ENCODE data around the gene LRRN2.

LRRN2 gene

GRCh38 chr1:204652497-204652896, 33.0 kb downstream of the LRRN2 start:
- TF ChIP-seq CTCF (conservative IDR thresholded peaks at IDR 0.05; ENCODE audit: low read depth, low read length) = no peak
- Histone ChIP-seq H3K27me3 (ENCODE audit: insufficient read depth, low read depth) (no peaks in the 10 kb centered on the region), H4K20me1 (ENCODE audit: insufficient read depth) (no peaks in the 10 kb centered on the region), H3K4me3 (IDR thresholded peaks at IDR 0.05; ENCODE audit: insufficient read depth, low read depth, low read length) (no peak overlapping the region), H3K36me3 (ENCODE audit: insufficient read depth) (no peaks in the 10 kb centered on the region), H2AFZ (ENCODE audit: low read depth) (no peak overlapping the region), H3K79me2 (ENCODE audit: insufficient read depth, low read depth) (no peaks in the 10 kb centered on the region), H3K4me1 (ENCODE audit: low read depth, poor library complexity, severe bottlenecking) (no peaks in the 10 kb centered on the region), H3K27ac (no peak overlapping the region), H3K9ac (no peak overlapping the region), H3K4me2 (no peak overlapping the region)

GRCh38 chr1:204651843-204652421, 33.6 kb downstream of the LRRN2 start:
- no peaks in the 10 kb centered on the region for H3K4me1 ChIP-seq (ENCODE audit: low read depth, poor library complexity, severe bottlenecking)
- no peaks in the 10 kb centered on the region for H3K79me2 ChIP-seq (ENCODE audit: insufficient read depth, low read depth)
- H3K4me2 ChIP-seq = no peak overlapping the region
- no peak overlapping the region for H2AFZ ChIP-seq (ENCODE audit: low read depth)
- H3K4me3 ChIP-seq (IDR thresholded peaks at IDR 0.05; ENCODE audit: insufficient read depth, low read depth, low read length) = no peak overlapping the region
- no peaks in the 10 kb centered on the region for H3K27me3 ChIP-seq (ENCODE audit: insufficient read depth, low read depth)
- TF ChIP-seq CTCF (conservative IDR thresholded peaks at IDR 0.05; ENCODE audit: low read depth, low read length) = no peak
- no peaks in the 10 kb centered on the region for H3K36me3 ChIP-seq (ENCODE audit: insufficient read depth)
- H3K27ac ChIP-seq = no peak overlapping the region
- H4K20me1 ChIP-seq (ENCODE audit: insufficient read depth) = no peaks in the 10 kb centered on the region
- no peak overlapping the region for H3K9ac ChIP-seq

GRCh38 chr1:204650911-204651570, 34.5 kb downstream of the LRRN2 start:
- H3K9ac ChIP-seq = no peak overlapping the region
- no peaks in the 10 kb centered on the region for H3K79me2 ChIP-seq (ENCODE audit: insufficient read depth, low read depth)
- no peak overlapping the region for H2AFZ ChIP-seq (ENCODE audit: low read depth)
- H3K27me3 ChIP-seq (ENCODE audit: insufficient read depth, low read depth) = no peaks in the 10 kb centered on the region
- no peaks in the 10 kb centered on the region for H3K4me1 ChIP-seq (ENCODE audit: low read depth, poor library complexity, severe bottlenecking)
- no peaks in the 10 kb centered on the region for H3K36me3 ChIP-seq (ENCODE audit: insufficient read depth)
- no peak overlapping the region for H3K4me3 ChIP-seq (IDR thresholded peaks at IDR 0.05; ENCODE audit: insufficient read depth, low read depth, low read length)
- no peak overlapping the region for H3K27ac ChIP-seq
- no peaks in the 10 kb centered on the region for H4K20me1 ChIP-seq (ENCODE audit: insufficient read depth)
- no peak for TF ChIP-seq CTCF (conservative IDR thresholded peaks at IDR 0.05; ENCODE audit: low read depth, low read length)
- H3K4me2 ChIP-seq = no peak overlapping the region

GRCh38 chr1:204649721-204650521, 35.6 kb downstream of the LRRN2 start:
- no peak for TF ChIP-seq CTCF (conservative IDR thresholded peaks at IDR 0.05; ENCODE audit: low read depth, low read length)
- Histone ChIP-seq H3K27ac (no peak overlapping the region), H3K4me1 (ENCODE audit: low read depth, poor library complexity, severe bottlenecking) (no peaks in the 10 kb centered on the region), H3K79me2 (ENCODE audit: insufficient read depth, low read depth) (no peaks in the 10 kb centered on the region), H3K9ac (no peak overlapping the region), H2AFZ (ENCODE audit: low read depth) (no peak overlapping the region), H3K4me3 (IDR thresholded peaks at IDR 0.05; ENCODE audit: insufficient read depth, low read depth, low read length) (no peak overlapping the region), H3K4me2 (no peak overlapping the region), H3K27me3 (ENCODE audit: insufficient read depth, low read depth) (no peaks in the 10 kb centered on the region), H4K20me1 (ENCODE audit: insufficient read depth) (no peaks in the 10 kb centered on the region), H3K36me3 (ENCODE audit: insufficient read depth) (no peaks in the 10 kb centered on the region)
